GM23338 (cell line): Measurements from ENCODE around the gene EPB41L5. TPM values are rescaled to one million over a fixed set of nuclear protein-coding genes. Genes with fewer than 3 reads are reported as not detected.

Experiments used
- ATAC-seq: fragments of 200-7000 bp; cut with Tn5 transposase; 3 replicates; pipeline ENCODE4 v1.9.1; 2020
- DNase-seq: peaks from one replicate; pipeline ENCODE4 v3.0.0-alpha.2; 2015; ENCODE audit warnings: low spot score
- H2AFZ ChIP-seq: fragments of 200-600 bp; sonication (generic); 2 replicates; pipeline ENCODE4 v1.8.0; 2016; ENCODE audit warnings: antibody characterized with exemption, mild to moderate bottlenecking, moderate library complexity
- H3F3A ChIP-seq: fragments of 200-600 bp; sonication (generic); replicated peaks from 2 replicates; pipeline ENCODE4 v1.8.0; 2017; ENCODE audit warnings: antibody characterized with exemption, mixed run types, low read depth
- H3K27ac ChIP-seq: fragments of 200-600 bp; sonication (generic); 2 replicates; pipeline ENCODE4 v1.6.1; 2016; ENCODE audit warnings: low read depth
- H3K27me3 ChIP-seq: fragments of 200-600 bp; sonication (generic); 2 replicates; pipeline ENCODE4 v1.8.0; 2016; ENCODE audit warnings: mild to moderate bottlenecking, mixed run types, moderate library complexity; ENCODE audit not compliant: insufficient read depth
- H3K36me3 ChIP-seq: fragments of 200-600 bp; sonication (generic); 2 replicates; pipeline ENCODE4 v1.8.0; 2016; ENCODE audit warnings: mild to moderate bottlenecking; ENCODE audit not compliant: insufficient read depth
- H3K4me1 ChIP-seq: fragments of 200-600 bp; sonication (generic); 2 replicates; pipeline ENCODE4 v1.8.0; 2016; ENCODE audit warnings: mild to moderate bottlenecking, moderate library complexity; ENCODE audit not compliant: insufficient read depth
- H3K4me2 ChIP-seq: fragments of 200-600 bp; sonication (generic); 2 replicates; pipeline ENCODE4 v1.7.1; 2017; ENCODE audit warnings: mixed run types
- H3K4me3 ChIP-seq: fragments of 200-600 bp; sonication (generic); 2 replicates; pipeline ENCODE4 v1.6.1; 2016; ENCODE audit warnings: mixed run types
- H3K79me2 ChIP-seq: fragments of 200-600 bp; sonication (generic); replicated peaks from 2 replicates; pipeline ENCODE4 v1.8.0; 2017; ENCODE audit warnings: mild to moderate bottlenecking; ENCODE audit not compliant: insufficient read depth
- H3K9me2 ChIP-seq: fragments of 200-600 bp; sonication (generic); 2 replicates; pipeline ENCODE4 v1.8.0; 2017; ENCODE audit not compliant: insufficient read depth
- H4K20me1 ChIP-seq: fragments of 200-600 bp; sonication (generic); replicated peaks from 2 replicates; pipeline ENCODE4 v1.8.0; 2017; ENCODE audit warnings: mild to moderate bottlenecking; ENCODE audit not compliant: insufficient read depth
- H3K27ac Mint-ChIP-seq: 2 replicates; pipeline ENCODE4 v1.8.0; 2020; ENCODE audit warnings: inconsistent platforms, mild to moderate bottlenecking, moderate library complexity, mixed read lengths
- H3K27me3 Mint-ChIP-seq: 3 replicates; pipeline ENCODE4 v1.8.0; 2022; ENCODE audit warnings: low read depth, mild to moderate bottlenecking, moderate library complexity, mixed read lengths, inconsistent platforms; ENCODE audit not compliant: insufficient read depth, poor library complexity
- H3K36me3 Mint-ChIP-seq: 3 replicates; pipeline ENCODE4 v1.8.0; 2021; ENCODE audit warnings: low read depth, mild to moderate bottlenecking, inconsistent platforms, moderate library complexity, mixed read lengths
- H3K4me1 Mint-ChIP-seq: 3 replicates; pipeline ENCODE4 v1.8.0; 2020; ENCODE audit warnings: mild to moderate bottlenecking, inconsistent platforms, mixed read lengths
- H3K4me3 Mint-ChIP-seq: 3 replicates; pipeline ENCODE4 v1.8.0; 2021; ENCODE audit warnings: moderate library complexity, mild to moderate bottlenecking, inconsistent platforms, mixed read lengths
- H3K9me3 Mint-ChIP-seq: 3 replicates; pipeline ENCODE4 v1.8.0; 2020; ENCODE audit warnings: moderate library complexity, mild to moderate bottlenecking, inconsistent platforms, mixed read lengths
- CTCF ChIP-seq, 2 experiments: fragments of 200-600 bp in 1 of 2; sonication (generic) in 1 of 2; conservative IDR thresholded peaks; 2 replicates each; pipeline versions ENCODE4 v1.5.1 to v1.6.1; 2016 to 2017; ENCODE audit warnings: antibody characterized with exemption in 2 of 2, low read depth in 2 of 2, mild to moderate bottlenecking in 2 of 2, moderate library complexity in 1 of 2
- STAT1 ChIP-seq: IDR thresholded peaks from one replicate; pipeline ENCODE4 v1.6.1; 2016; ENCODE audit warnings: antibody characterized with exemption; ENCODE audit not compliant: unreplicated experiment
- ZNF114 ChIP-seq: fragments of 250-450 bp; sonication (Bioruptor Pico); IDR thresholded peaks from 2 replicates; pipeline ENCODE4 v1.5.0; 2020; ENCODE audit warnings: mild to moderate bottlenecking, moderate library complexity
- ZNF462 ChIP-seq: fragments of 250-450 bp; sonication (Bioruptor Pico); IDR thresholded peaks from 2 replicates; pipeline ENCODE4 v1.5.0; 2020; ENCODE audit warnings: mild to moderate bottlenecking, moderate library complexity
- polyA plus RNA-seq: library from polyadenylated mRNA; unstranded; fragments of >200 nt; fragmentation: Nextera tagmentation; extraction: Ambion mirVana; gene quantifications from 2 replicates; pipeline ENCODE4 v1.2.1, GENCODE V29; 2016
- total RNA-seq: library from RNA; depleted of rRNA; stranded (reverse); fragments of >200 nt; shearing (Covaris generic); gene quantifications from 2 replicates; pipeline ENCODE4 v1.2.3, GENCODE V29; 2014

EPB41L5 gene
- total and polyA plus RNA-seq, 2 experiments from 2014 or later = 15.5 to 35.4 TPM

GRCh38 chr2:120180066-120180465 lies 167.2 kb downstream of the EPB41L5 start (continued):
- no peak for TF ChIP-seq ZNF462 (CRISPR knock-in tag)
- TF ChIP-seq STAT1 = no peak

- H3K27me3 ChIP-seq = no peaks in the 10 kb centered on the region
- Mint-ChIP-seq H3K4me1 (peaks cover 12% of the 10 kb centered on the region; the same call in 2 of the 3 replicates), H3K4me3 (no peak overlapping the region; the same call in 2 of the 3 replicates), H3K27ac (no peak overlapping the region), H3K9me3 (peaks cover 3% of the 10 kb centered on the region; the same call in 1 of the 3 replicates), H3K27me3 (peaks cover 6% of the 10 kb centered on the region), H3K36me3 (no peaks in the 10 kb centered on the region)
- no peaks in the 10 kb centered on the region for H3F3A ChIP-seq
- no peaks in the 10 kb centered on the region for H3K9me2 ChIP-seq
- H3K79me2 ChIP-seq = no peaks in the 10 kb centered on the region
- DNase-seq (no peak), ATAC-seq (no peak; the same call in 2 of the 3 replicates)
- no peak overlapping the region for H3K4me2 ChIP-seq
- H2AFZ ChIP-seq = no peak overlapping the region
- no peaks in the 10 kb centered on the region; the same call in 1 of the 2 replicates for H3K4me1 ChIP-seq
- H4K20me1 ChIP-seq = no peaks in the 10 kb centered on the region
- no peak overlapping the region for H3K27ac ChIP-seq
- peak; percentile 30 to 43; a peak in 3 of 4 replicates for TF ChIP-seq CTCF (conservative IDR thresholded peaks at IDR 0.05; ENCODE audit: low read depth in 2 of 2)
- TF ChIP-seq ZNF114 = no peak
- H3K4me3 ChIP-seq = no peak overlapping the region
- no peaks in the 10 kb centered on the region for H3K36me3 ChIP-seq
Observed at GRCh38 chr2:120182019-120182560, 169.2 kb downstream of the EPB41L5 start.
